Body of pancreas (tissue), 4 donors: Measurements from ENCODE around the gene STK38.

Experiments
- CTCF ChIP-seq, 7 experiments: fragments of 450-650 bp in 4 of 7; fragments of 200-600 bp in 3 of 7; sonication (generic) in 3 of 7; IDR thresholded peaks; one replicate each; pipeline ENCODE4 v1.5.1; 2016 to 2019; ENCODE audit warnings: antibody characterized with exemption in 7 of 7
- POLR2A ChIP-seq, 3 donors: fragments of 450-650 bp; IDR thresholded peaks; one replicate each; pipeline ENCODE4 v1.6.1; 2016; ENCODE audit warnings: antibody characterized with exemption in 3 of 3, mild to moderate bottlenecking in 2 of 3

- TF ChIP-seq CTCF (IDR thresholded peaks at IDR 0.05) = no peak
- TF ChIP-seq POLR2A (IDR thresholded peaks at IDR 0.05) = no peak
These were observed 54.0 kb downstream of the STK38 start for GRCh38 chr6:36493319-36493718.
